SK-N-MC (cell line): ENCODE data around the gene BRINP1.

Source experiments
- EZH2 ChIP-seq: fragments of 200-600 bp; sonication (generic); IDR thresholded peaks from one replicate; pipeline ENCODE4 v1.6.1; 2017; ENCODE audit warnings: antibody characterized with exemption
- FOXP2 ChIP-seq: optimal IDR thresholded peaks from 2 replicates; pipeline ENCODE3; 2011; ENCODE audit warnings: mild to moderate bottlenecking, moderate library complexity; ENCODE audit not compliant: insufficient read depth; ENCODE audit errors: extremely low read length, control extremely low read depth
- POLR2AphosphoS5 ChIP-seq: IDR thresholded peaks from 2 replicates; pipeline ENCODE4 v1.6.1; 2012; ENCODE audit warnings: mild to moderate bottlenecking, low read depth, low read length, borderline replicate concordance

GRCh38 chr9:119137479-119137878 is 231.8 kb downstream of the BRINP1 start:
- TF ChIP-seq EZH2, result no peak
- no peak for TF ChIP-seq POLR2AphosphoS5
- no peak for TF ChIP-seq FOXP2
